GM21723 (cell line): ENCODE data around the gene TMEM225.
A peak's percentile ranks its signal among the peaks of the same experiment; 100 is the strongest.
"Not testable (repeated sequence)": the region's sequence is repeated elsewhere in the genome, so short reads cannot be mapped to it uniquely, and the experiment has no call there.

ENCODE experiments used
- ATAC-seq: cut with Tn5 transposase; IDR thresholded peaks from one replicate; pipeline ENCODE4 v1.9.1; 2021; ENCODE audit warnings: mild to moderate bottlenecking, moderate library complexity; ENCODE audit not compliant: unreplicated experiment

The TMEM225 gene, protein sequence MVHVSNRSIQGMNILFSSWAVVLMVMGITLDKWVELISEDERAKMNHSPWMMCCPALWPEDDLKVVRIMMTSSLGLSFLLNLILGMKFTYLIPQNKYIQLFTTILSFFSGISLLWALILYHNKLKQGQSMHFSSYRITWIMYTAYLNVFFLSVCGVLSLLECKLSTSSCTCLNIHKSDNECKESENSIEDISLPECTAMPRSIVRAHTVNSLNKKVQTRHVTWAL

DNA sequence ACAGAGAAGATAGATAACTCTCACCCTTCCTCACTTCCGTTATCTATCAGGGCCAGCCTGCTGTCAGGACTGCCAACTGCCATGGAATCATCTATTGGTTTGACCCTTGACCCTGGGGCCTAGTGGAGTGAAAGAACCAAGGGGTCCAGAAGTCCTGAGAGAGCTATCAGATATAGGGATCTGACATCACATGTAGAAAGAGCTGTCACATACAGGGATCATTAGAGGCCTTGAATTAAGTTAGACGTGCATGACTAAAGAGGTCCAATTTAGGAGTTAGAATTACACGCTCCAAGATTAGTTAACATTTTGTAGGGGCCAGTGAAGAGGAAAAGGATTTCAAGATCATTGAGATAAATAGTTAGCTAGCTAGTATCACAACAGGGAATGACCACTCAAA, at the start of gene TMEM225:
TMEM225 (minus strand) TSS at position 101 of the 400 bp plus-strand sequence. CDS start 245 bp downstream, outside the sequence.
- ATAC-seq = no peak

DNA sequence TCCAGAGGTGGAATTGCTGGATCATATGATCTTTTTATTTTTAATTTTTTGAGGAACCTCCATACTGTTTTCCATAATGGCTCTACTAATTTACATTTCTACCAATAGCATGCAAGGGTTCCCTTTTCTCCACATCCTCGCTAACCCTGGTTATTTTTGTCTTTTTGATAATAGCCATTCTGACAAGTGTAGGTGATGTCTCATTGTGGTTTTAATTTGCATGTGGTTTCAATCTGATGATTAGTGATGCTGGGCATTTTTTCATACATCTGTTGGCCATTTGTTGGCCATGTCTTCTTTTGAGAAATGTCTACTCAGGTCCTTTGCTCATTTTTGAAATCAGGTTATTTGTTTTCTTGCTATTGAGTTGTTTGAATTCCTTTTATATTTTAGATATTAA, 38.6 kb upstream of the TMEM225 start:
- no peak for ATAC-seq

DNA sequence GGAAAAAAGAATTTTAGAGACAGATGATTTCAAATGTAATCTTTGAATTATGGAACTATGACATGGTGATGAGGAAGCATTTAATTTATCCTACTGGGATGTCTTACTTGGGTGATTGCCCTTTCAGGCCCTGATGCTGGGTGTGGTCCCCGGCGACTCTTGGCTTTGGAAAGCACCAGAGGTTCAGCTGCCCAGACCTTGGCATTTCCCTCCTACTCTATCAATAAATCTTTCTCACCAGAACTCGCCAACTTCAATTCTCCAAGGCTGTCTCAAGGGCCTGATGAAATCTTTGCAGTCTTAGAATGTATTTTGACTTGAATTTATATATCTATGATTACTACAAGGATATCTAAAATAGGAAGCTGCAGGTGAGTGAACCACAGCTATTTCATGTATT, 35.5 kb upstream of the TMEM225 start:
- ATAC-seq = no peak

DNA sequence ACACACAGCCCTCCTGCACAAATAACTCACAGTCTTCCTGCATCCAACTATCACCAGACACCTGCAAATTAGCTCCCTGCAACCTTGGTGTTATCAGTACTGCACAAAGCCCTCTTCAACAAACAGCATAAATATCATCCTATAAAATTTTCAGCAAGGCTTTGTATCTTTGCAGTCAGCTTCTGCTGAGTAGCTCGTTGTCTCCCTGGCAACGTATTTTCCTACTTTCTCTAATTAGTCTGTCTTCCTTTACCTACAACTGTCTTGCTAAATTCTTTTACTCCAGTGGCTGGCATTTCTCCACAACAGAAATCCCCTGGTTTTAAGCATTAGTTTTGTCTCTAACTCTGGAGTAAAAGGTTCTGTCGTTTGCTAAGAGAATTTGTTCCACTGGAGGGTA, 20.4 kb upstream of the TMEM225 start:
- no peak for ATAC-seq

DNA sequence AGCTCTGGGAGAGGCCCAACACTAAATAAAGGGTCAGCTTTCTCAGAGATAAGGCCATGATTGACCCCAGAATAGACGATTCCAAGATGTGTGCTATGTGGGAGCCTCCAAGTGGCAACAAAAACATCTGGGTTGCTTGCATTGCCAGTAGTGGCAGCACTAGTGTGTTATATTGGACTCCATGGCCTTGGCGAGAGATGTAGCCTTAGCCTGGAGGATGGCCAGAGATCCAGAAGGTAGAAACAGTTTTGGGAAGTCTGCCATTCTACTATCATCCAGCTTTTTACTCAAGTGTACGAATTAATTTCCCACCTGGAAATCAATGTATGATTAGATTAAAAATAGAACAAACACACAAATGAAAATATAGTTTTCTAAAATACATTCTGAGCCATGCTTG, 19.5 kb upstream of the TMEM225 start:
- ATAC-seq = no peak

- peak; percentile 92 for ATAC-seq
Measured at GRCh38 chr11:123903932-123904331, 18.5 kb upstream of the TMEM225 start.

GRCh38 chr11:123901867-123902266, 16.4 kb upstream of the TMEM225 start, which contains the start of gene OR8D4:
OR8D4 (plus strand) TSS chr11:123902167; CDS start chr11:123906432, 4,265 bp downstream.
- ATAC-seq = no peak

DNA sequence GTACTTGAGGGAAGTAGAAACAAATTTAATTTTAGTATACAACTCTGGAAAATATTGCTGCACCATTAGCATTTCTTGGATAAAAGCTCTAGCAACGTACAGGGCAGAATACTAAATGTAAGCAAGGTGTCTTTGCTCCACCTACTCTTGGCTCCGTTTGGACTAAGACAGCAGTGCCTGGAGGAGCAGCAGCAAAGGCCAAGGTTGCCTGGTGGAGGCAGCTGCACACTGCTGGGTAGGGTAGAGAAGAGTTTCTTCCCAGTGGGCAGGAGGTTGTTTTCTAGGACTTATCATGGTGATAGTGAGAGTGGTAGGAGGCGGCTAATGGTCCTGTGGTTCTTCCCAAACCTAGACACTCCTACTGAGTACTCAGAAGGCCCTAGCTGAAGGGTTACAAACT, 14.3 kb upstream of the TMEM225 start:
- no peak for ATAC-seq

- ATAC-seq = no peak
Measured at GRCh38 chr11:123892031-123892430, 6.6 kb upstream of the TMEM225 start.

DNA sequence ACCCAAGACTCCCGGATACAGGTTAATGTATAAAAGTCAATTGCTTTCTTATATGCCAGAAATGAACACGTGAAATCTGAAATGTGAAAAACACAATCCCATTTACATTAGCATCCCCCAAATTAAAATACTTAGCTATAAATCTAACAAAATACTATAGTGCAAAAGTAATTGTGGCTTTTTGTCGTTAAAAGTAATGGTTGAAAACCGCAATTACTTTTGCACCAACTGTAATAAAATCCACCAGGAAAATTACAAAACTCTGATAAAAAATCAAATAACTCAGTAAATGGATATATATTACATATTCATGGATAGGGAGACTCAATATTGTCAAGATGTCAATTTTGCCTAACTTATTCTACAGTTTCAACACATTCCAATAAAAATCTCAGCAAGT, 4.6 kb downstream of the TMEM225 start:
- ATAC-seq = no peak

DNA sequence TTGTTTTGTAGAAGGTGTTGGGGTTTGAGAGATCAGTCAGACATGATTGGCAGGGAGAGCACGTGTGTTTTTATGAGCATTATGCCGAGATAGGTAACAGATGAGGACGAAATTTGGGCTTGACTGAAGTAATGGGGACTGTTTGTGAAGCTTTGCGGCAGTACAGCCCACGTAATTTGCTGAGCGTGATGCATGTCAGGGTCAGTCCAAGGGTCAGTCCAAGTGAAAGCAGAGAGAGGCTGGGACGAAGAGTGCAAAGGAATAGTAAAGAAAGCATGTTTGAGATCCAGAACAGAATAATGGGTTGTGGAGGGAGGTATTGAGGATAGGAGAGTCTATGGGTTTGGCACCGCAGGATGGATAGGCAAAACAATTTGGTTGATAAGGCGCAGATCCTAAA, 17.7 kb downstream of the TMEM225 start:
- not testable (repeated sequence) for ATAC-seq

DNA sequence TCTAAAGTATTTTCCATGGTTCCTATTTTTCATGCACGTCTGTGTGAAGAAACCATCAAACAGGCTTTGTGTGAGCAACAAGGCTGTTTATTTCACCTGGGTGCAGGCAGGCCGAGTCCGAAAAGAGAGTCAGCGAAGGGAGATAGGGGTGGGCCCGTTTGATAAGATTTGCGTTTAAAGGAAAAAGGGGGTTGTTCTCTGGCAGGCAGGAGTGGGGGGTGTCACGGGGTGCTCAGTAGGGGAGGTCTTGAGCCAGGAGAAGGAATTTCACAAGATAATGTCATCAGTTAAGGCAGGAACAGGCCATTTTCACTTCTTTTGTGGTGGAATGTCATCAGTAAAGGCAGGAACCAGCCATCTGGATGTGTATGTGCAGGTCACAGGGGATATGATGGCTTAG, 20.2 kb downstream of the TMEM225 start:
- not testable (repeated sequence) for ATAC-seq

- no peak for ATAC-seq
Measured at GRCh38 chr11:123859731-123860130, 25.7 kb downstream of the TMEM225 start.

GRCh38 chr11:123856444-123856843, 29.0 kb downstream of the TMEM225 start:
- ATAC-seq = no peak

DNA sequence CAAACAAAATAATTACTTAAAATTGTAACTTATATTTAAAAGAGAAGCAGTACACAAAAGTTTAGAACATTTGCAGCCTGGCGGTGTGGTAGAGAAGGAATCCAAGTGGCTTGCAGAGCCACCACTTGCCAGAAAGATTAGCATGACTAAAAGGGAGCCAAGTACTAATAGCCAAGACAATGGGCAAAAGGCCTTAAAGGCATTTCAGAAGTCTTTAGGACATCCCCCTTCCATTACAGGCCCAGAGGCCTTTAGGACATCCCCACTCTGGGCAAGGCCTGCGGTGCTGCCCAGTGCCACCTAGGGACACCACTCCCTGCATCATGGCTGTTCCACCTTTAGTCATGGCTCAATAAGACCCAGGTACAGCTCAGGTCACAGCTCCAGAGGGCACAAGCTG, 32.4 kb downstream of the TMEM225 start:
- no peak for ATAC-seq

DNA sequence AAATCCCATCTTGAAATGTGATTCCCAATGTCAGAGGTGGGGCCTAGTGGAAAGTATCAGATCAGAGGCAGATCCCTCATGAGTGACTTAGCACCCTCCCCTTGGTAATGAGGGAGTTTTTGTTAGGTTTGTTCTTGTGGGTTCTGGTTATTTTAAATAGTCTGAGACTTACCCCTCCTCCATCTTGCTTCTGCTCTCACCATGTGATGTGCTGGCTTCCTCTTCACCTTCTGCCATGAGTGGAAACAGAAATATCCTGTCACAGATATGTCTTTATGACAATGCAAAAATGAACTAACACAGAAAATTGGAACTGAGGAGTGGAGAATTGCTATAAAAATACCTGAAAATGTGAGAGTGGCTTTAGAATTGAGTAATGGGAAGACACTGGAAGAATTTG, 33.1 kb downstream of the TMEM225 start:
- no peak for ATAC-seq

DNA sequence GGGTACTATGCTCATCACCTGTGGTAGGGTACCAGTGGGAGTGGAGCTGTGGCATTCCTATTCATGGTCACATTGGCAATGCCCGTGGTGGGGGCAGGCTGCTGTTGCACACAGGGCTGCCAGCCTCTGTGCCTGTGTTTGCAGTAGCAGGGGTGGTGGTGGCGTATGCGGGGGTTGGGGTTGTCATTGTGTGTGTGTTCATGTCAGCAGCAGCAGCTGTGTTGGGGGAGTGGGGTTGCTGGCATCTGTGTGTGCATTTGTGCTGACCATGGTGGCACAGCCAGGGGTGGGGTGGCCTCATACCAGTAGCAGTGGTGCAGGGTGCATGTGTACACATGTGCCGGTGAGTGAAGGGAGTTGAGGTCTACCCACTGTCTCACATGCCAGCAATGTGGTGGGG, 34.4 kb downstream of the TMEM225 start:
- ATAC-seq = no peak

DNA sequence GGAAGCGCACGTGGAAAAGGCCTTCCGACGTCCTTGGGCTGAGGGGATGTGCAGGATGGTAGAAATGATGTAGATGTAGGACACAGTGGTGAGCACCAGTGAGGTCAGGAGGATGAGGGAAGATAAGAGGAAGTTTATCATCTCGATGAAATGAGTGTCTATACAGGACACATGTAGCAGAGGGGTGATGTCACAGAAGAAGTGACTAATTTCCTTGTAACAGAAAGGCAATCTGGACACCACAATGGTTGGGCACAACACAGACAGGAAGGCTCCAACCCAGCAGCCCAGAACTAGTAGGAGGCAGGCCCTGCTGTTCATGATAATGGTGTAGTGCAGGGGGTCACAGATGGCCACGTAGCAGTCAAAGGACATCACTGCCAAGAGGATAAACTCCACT, 44.3 kb downstream of the TMEM225 start:
- ATAC-seq = no peak

DNA sequence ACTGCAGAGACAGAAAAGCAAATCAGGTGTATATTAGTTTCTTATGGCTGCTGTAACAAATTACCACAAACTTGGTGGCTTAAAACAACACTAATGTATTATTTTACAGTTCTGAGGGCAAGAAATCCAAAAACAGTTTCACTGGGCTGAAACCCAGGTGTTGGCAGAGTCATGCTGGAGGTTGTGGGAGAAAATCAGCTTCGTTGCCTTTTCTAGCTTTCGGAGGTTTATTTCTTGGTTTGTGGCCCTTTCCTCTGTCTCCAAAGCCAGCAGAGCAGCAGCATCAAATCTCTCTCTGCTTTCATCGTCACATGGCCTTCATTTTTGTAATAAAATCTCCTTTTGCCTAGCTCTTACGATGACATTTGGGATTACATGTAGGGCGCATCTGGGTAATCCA, 46.3 kb downstream of the TMEM225 start:
- ATAC-seq = no peak

DNA sequence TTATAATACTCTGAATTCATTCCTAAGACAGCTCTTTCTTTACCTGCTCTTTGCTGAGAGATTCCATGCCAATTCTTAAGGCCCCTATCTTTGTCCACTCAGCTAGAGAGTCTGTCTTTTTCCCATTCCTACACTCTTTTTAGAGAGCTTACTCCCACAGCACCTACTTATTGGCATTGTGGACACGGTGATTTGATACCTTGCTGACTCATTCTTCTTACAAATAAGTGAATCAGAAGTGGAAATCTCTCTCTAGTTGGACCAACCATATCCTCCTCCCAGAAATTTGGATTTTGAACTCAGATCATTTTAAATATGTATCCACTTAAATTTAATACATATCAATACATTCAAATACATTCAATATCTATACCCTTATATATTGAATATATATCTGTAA, 46.8 kb downstream of the TMEM225 start:
- no peak for ATAC-seq

DNA sequence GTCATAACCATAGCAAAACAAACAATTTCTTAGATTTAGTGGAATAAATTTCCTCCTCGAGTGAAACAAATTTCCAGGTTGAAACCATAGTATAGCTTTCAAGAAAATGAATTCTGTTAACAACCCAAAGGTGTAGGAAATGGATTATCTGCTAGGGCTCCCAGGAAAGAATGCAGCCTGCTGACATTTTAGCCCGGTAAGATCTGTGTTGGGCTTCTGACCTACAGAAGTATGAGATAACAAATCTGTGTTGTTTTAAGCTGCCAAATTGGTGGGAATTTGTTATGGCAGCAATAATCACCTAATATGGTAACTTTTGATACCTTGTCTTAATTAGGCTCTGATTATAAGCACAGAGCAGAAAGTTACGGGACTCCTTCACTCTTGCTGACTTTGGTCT, 47.3 kb downstream of the TMEM225 start:
- no peak for ATAC-seq

- ATAC-seq = no peak
Measured at GRCh38 chr11:123833095-123833494, 52.4 kb downstream of the TMEM225 start.
